ENCODE measurements around the gene MAL. TPM values are rescaled to one million over a fixed set of nuclear protein-coding genes. Genes with fewer than 3 reads are reported as not detected.

Gene MAL
- total and polyA plus RNA-seq, 2 of the 13 experiments (the other 11 are each of a cell fraction or from before 2014, with no cell fraction given) = not detected

DNA sequence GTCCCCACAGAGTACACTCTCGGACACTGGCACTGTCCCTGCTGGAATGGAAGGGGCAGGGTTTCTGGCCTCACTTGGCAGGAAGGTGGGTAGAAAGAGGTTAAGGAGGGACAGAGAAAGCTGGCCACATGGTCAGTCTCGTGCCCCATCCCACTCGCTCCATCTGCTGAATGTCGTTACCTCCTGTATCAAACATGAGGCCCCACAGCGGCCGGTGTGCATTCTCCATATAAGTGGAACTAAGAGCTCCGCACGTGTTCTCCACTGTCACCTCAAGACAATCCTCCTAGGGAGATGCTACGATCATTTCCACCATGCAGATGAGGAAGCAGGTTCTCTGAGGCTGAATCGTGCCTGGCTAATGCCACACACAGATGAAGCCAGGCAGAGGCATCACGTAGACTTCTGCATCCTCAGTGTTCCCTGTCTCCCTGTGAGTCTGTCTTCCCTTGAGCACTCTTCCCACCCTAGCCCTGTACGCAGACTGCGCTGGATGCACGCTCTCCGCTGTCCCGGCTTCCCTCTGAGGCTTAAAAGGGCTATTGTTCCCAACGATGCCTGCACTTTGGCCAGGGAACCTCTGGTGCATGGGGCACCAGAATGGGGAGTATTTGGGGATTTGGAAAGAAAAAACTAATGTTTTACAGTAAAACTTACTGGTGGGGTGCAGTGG lies 35.1 kb downstream of the MAL start (continued):
- TF ChIP-seq, protein P1, sequence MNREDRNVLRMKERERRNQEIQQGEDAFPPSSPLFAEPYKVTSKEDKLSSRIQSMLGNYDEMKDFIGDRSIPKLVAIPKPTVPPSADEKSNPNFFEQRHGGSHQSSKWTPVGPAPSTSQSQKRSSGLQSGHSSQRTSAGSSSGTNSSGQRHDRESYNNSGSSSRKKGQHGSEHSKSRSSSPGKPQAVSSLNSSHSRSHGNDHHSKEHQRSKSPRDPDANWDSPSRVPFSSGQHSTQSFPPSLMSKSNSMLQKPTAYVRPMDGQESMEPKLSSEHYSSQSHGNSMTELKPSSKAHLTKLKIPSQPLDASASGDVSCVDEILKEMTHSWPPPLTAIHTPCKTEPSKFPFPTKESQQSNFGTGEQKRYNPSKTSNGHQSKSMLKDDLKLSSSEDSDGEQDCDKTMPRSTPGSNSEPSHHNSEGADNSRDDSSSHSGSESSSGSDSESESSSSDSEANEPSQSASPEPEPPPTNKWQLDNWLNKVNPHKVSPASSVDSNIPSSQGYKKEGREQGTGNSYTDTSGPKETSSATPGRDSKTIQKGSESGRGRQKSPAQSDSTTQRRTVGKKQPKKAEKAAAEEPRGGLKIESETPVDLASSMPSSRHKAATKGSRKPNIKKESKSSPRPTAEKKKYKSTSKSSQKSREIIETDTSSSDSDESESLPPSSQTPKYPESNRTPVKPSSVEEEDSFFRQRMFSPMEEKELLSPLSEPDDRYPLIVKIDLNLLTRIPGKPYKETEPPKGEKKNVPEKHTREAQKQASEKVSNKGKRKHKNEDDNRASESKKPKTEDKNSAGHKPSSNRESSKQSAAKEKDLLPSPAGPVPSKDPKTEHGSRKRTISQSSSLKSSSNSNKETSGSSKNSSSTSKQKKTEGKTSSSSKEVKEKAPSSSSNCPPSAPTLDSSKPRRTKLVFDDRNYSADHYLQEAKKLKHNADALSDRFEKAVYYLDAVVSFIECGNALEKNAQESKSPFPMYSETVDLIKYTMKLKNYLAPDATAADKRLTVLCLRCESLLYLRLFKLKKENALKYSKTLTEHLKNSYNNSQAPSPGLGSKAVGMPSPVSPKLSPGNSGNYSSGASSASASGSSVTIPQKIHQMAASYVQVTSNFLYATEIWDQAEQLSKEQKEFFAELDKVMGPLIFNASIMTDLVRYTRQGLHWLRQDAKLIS (CRISPR knock-in tag; IDR thresholded peaks at IDR 0.05) = no peak
- TF ChIP-seq ZNF850 (CRISPR knock-in tag; conservative IDR thresholded peaks at IDR 0.05) (no peak), FOXO1 (CRISPR knock-in tag; IDR thresholded peaks at IDR 0.05) (0 out of 2 replicates have a peak, but pooled peaks have one; percentile 12), ZFP1 (CRISPR knock-in tag; IDR thresholded peaks at IDR 0.05) (no peak), AHR (CRISPR knock-in tag; IDR thresholded peaks at IDR 0.05) (0 out of 2 replicates have a peak, but pooled peaks have one; percentile 10), ZBTB8A (CRISPR knock-in tag; IDR thresholded peaks at IDR 0.05; ENCODE audit: borderline replicate concordance, low read depth) (no peak), ZNF562 (CRISPR knock-in tag; IDR thresholded peaks at IDR 0.05; ENCODE audit: borderline replicate concordance) (no peak), HIVEP1 (CRISPR knock-in tag; IDR thresholded peaks at IDR 0.05) (no peak), TEAD3 (CRISPR knock-in tag; optimal IDR thresholded peaks at IDR 0.05; ENCODE audit: borderline replicate concordance) (peak; percentile 50), ZNF230 (CRISPR knock-in tag; IDR thresholded peaks at IDR 0.05) (no peak), MTA1 (CRISPR knock-in tag; IDR thresholded peaks at IDR 0.05; ENCODE audit: borderline replicate concordance) (no peak), KDM3A (CRISPR knock-in tag; IDR thresholded peaks at IDR 0.05; ENCODE audit: low read depth) (no peak), TOPORS (CRISPR knock-in tag; IDR thresholded peaks at IDR 0.05) (no peak), RARA (CRISPR knock-in tag; IDR thresholded peaks at IDR 0.05) (0 out of 2 replicates have a peak, but pooled peaks have one; percentile 7), TAF1 (CRISPR knock-in tag; IDR thresholded peaks at IDR 0.05) (peak; percentile 42; the same call in 1 of the 2 replicates), FOXA1 (IDR thresholded peaks at IDR 0.05) (no peak), FOXA1 (CRISPR knock-in tag; IDR thresholded peaks at IDR 0.05) (0 out of 2 replicates have a peak, but pooled peaks have one; percentile 2), EP300 (IDR thresholded peaks at IDR 0.05; ENCODE audit: low read depth in 2 of 2, low read length in 2 of 2) (peak in 1 of 2 experiments; percentile 33; a peak in 1 of 4 replicates), EP300 (CRISPR knock-in tag; IDR thresholded peaks at IDR 0.05; ENCODE audit: borderline replicate concordance) (no peak), RARG (CRISPR knock-in tag; IDR thresholded peaks at IDR 0.05; ENCODE audit: low read depth) (no peak), NCOR1 (IDR thresholded peaks at IDR 0.05; ENCODE audit: borderline replicate concordance, low read length) (peak; percentile 40; the same call in 1 of the 2 replicates)
- TF ChIP-seq, protein P2, sequence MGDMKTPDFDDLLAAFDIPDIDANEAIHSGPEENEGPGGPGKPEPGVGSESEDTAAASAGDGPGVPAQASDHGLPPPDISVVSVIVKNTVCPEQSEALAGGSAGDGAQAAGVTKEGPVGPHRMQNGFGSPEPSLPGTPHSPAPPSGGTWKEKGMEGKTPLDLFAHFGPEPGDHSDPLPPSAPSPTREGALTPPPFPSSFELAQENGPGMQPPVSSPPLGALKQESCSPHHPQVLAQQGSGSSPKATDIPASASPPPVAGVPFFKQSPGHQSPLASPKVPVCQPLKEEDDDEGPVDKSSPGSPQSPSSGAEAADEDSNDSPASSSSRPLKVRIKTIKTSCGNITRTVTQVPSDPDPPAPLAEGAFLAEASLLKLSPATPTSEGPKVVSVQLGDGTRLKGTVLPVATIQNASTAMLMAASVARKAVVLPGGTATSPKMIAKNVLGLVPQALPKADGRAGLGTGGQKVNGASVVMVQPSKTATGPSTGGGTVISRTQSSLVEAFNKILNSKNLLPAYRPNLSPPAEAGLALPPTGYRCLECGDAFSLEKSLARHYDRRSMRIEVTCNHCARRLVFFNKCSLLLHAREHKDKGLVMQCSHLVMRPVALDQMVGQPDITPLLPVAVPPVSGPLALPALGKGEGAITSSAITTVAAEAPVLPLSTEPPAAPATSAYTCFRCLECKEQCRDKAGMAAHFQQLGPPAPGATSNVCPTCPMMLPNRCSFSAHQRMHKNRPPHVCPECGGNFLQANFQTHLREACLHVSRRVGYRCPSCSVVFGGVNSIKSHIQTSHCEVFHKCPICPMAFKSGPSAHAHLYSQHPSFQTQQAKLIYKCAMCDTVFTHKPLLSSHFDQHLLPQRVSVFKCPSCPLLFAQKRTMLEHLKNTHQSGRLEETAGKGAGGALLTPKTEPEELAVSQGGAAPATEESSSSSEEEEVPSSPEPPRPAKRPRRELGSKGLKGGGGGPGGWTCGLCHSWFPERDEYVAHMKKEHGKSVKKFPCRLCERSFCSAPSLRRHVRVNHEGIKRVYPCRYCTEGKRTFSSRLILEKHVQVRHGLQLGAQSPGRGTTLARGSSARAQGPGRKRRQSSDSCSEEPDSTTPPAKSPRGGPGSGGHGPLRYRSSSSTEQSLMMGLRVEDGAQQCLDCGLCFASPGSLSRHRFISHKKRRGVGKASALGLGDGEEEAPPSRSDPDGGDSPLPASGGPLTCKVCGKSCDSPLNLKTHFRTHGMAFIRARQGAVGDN (CRISPR knock-in tag; IDR thresholded peaks at IDR 0.05) = peak; percentile 26

Measured in HepG2 (cell line).